Thymus (tissue), 11 donors: ENCODE measurements around the gene CD7. TPM values are rescaled to one million over a fixed set of nuclear protein-coding genes. Genes with fewer than 3 reads are reported as not detected.

Source experiments
- DNase-seq, 9 donors: peaks; one replicate each; pipeline ENCODE4 v3.0.0-alpha.2; 2013; ENCODE audit warnings: low spot score in 9 of 9, low read depth in 6 of 9, missing footprints in 1 of 9
- H3K27ac ChIP-seq, 2 donors: one replicate each; pipeline ENCODE4 v1.5.1; 2013; ENCODE audit warnings: control low read depth in 1 of 2, low read depth in 1 of 2, low read length in 1 of 2, mild to moderate bottlenecking in 1 of 2, moderate library complexity in 1 of 2
- H3K27me3 ChIP-seq, 2 donors: one replicate each; pipeline ENCODE4 v1.5.1; 2013; ENCODE audit warnings: low read length in 1 of 2; ENCODE audit not compliant: control insufficient read depth in 2 of 2, insufficient read depth in 1 of 2
- H3K36me3 ChIP-seq, 2 donors: one replicate each; pipeline ENCODE4 v1.5.1; 2013; ENCODE audit warnings: low read length in 1 of 2, mild to moderate bottlenecking in 1 of 2, moderate library complexity in 1 of 2; ENCODE audit not compliant: control insufficient read depth in 2 of 2, insufficient read depth in 2 of 2
- H3K4me1 ChIP-seq, 2 donors: one replicate each; pipeline ENCODE4 v1.5.1; 2013; ENCODE audit warnings: low read length in 2 of 2; ENCODE audit not compliant: control insufficient read depth in 2 of 2, insufficient read depth in 2 of 2
- H3K4me3 ChIP-seq, 2 donors: one replicate each; pipeline ENCODE4 v1.5.1; 2013; ENCODE audit warnings: low read length in 2 of 2, control low read depth in 1 of 2, mild to moderate bottlenecking in 1 of 2
- H3K9me3 ChIP-seq, 2 donors: one replicate each; pipeline ENCODE4 v1.5.1; 2013; ENCODE audit warnings: low read length in 1 of 2, mild to moderate bottlenecking in 1 of 2; ENCODE audit not compliant: control insufficient read depth in 2 of 2, insufficient read depth in 1 of 2
- WGBS: extraction: QIAGEN DNeasy Blood & Tissue Kit; methylation state at CpG from one replicate; pipeline ENCODE4 v1.1.7; 2013; 5-methylcytosine and 5-hydroxymethylcytosine counted together
- polyA plus RNA-seq: library from polyadenylated mRNA; stranded (reverse); fragments of 200-250 nt; gene quantifications from one replicate; pipeline ENCODE4 v1.2.3, GENCODE V29; 2013
- total RNA-seq: library from RNA; stranded (reverse); fragments of 120-200 nt; gene quantifications from one replicate; pipeline ENCODE4 v1.2.4, GENCODE V29; 2013
- donor health status: healthy.

Gene CD7
- total and polyA plus RNA-seq, 2 donors: 67.9 to 153 TPM

- Histone ChIP-seq H3K27me3 (no peaks in the 10 kb centered on the region), H3K36me3 (peaks cover 49 to 59% of the 10 kb centered on the region in 2 donors), H3K9me3 (no peaks in the 10 kb centered on the region), H3K4me1 (peaks cover 15 to 46% of the 10 kb centered on the region in 2 donors), H3K27ac (no peak overlapping the region), H3K4me3 (no peak overlapping the region)
- DNase-seq: no peak
- WGBS: 97% methylated on average over 12 of the region's 12 CpGs
Measured at GRCh38 chr17:82270651-82271050, 46.8 kb downstream of the CD7 start.

GRCh38 chr17:82269882-82270500 lies 47.4 kb downstream of the CD7 start:
- H3K9me3 ChIP-seq: no peaks in the 10 kb centered on the region
- WGBS: 91% methylated on average over 13 of the region's 13 CpGs
- H3K36me3 ChIP-seq: peaks cover 55 to 66% of the 10 kb centered on the region in 2 donors
- peaks cover 15 to 43% of the 10 kb centered on the region in 2 donors for H3K4me1 ChIP-seq
- H3K4me3 ChIP-seq: no peak overlapping the region
- H3K27me3 ChIP-seq: no peaks in the 10 kb centered on the region
- no peak overlapping the region for H3K27ac ChIP-seq
- no peak for DNase-seq

GRCh38 chr17:82269138-82269881 lies 48.1 kb downstream of the CD7 start:
- no peaks in the 10 kb centered on the region for H3K27me3 ChIP-seq
- peaks cover 15 to 42% of the 10 kb centered on the region in 2 donors for H3K4me1 ChIP-seq
- H3K27ac ChIP-seq: no peak overlapping the region
- H3K36me3 ChIP-seq: peaks cover 59 to 72% of the 10 kb centered on the region in 2 donors
- H3K4me3 ChIP-seq: no peak overlapping the region
- 92% methylated on average over 10 of the region's 10 CpGs for WGBS
- no peak for DNase-seq
- no peaks in the 10 kb centered on the region for H3K9me3 ChIP-seq

DNA sequence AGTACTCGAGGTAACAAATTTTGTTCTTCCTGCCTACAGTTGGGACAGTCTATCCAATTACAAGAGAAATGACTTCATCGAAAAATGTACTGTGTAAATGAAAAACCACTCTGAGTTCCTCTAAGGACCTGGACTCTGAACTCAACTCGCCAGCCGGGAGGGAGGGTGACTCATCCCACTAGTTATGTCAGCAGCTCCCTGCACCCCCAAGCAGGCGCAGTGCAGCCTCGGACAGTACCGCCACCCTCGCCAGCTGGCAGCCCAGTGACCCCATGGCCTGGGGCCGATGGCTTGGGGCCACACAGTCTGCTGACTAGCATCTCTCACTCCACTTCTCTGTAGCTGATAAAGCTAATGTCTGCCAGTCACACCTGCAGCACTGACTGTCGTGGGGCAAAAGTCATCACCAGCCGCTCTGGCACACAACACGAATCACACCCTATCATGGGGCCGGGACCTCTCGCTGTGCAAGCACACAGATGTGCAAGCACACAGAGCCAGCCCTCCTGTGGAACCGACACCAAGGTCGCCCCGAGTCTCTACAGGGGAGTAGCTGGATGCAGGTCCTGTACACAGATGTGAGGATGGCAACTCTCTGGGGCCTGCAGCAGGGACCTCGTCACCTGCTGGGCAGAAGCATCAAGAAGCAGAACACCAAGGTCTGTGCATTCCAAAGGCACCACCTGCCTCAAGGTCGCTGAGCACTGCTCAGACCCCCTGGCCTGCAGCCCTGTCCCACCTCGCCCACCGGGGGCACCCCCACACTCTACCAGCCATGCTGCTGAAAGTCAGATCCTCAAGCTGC lies 49.6 kb downstream of the CD7 start:
- Histone ChIP-seq H3K9me3 (no peaks in the 10 kb centered on the region), H3K4me3 (no peak overlapping the region), H3K27me3 (no peaks in the 10 kb centered on the region), H3K27ac (peak overlapping the region in 1 of 2 donors; percentile 47), H3K36me3 (peaks cover 75 to 86% of the 10 kb centered on the region in 2 donors), H3K4me1 (peaks cover 11 to 34% of the 10 kb centered on the region in 2 donors)
- WGBS: 91% methylated on average over 21 of the region's 21 CpGs
- DNase-seq: no peak

DNA sequence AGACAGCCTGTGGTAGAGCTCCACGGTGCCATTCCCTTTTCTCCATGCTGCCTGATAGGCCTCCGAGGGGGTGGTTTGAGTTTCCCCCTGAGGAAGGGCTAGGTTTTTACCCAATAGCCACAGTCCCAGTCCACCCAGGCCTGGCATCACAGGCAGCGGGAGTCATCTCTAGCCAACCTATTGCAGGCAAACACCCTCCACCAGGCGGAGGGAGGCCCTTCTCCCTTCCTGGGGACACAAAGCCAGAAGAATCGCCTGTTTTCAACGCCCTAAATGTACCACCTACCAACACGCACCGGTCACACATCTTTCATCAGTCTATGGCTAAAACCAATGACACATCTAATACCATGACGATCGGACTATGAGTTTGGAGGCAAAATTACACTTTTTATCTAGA lies 51.3 kb downstream of the CD7 start:
- DNase-seq: no peak
- no peak overlapping the region for H3K27ac ChIP-seq
- no peaks in the 10 kb centered on the region for H3K27me3 ChIP-seq
- H3K9me3 ChIP-seq: no peaks in the 10 kb centered on the region
- H3K4me3 ChIP-seq: no peak overlapping the region
- 98% methylated on average over 10 of the region's 10 CpGs for WGBS
- H3K36me3 ChIP-seq: peaks cover 82 to 93% of the 10 kb centered on the region in 2 donors
- peaks cover 0 to 21% of the 10 kb centered on the region in 2 donors for H3K4me1 ChIP-seq

Other genes with a start within 250 kb of the CD7 start
- gene FASN, start 219.4 kb downstream of the CD7 start, total RNA-seq: 12.3 TPM
- gene FASN, start 219.4 kb downstream of the CD7 start, polyA plus RNA-seq: 19.0 TPM
- gene CCDC57, start 104.8 kb downstream of the CD7 start, total RNA-seq: 39.3 TPM
- gene CCDC57, start 104.8 kb downstream of the CD7 start, polyA plus RNA-seq: 122 TPM
- 17.3 TPM for gene SLC16A3, start 88.6 kb downstream of the CD7 start, total RNA-seq
- gene SLC16A3, start 88.6 kb downstream of the CD7 start, polyA plus RNA-seq: 30.2 TPM
- 16.2 TPM for gene CSNK1D, start 43.9 kb downstream of the CD7 start, total RNA-seq
- gene CSNK1D, start 43.9 kb downstream of the CD7 start, polyA plus RNA-seq: 113 TPM
- 7.5 TPM for gene SECTM1, start 16.2 kb upstream of the CD7 start, total RNA-seq
- 11.7 TPM for gene SECTM1, start 16.2 kb upstream of the CD7 start, polyA plus RNA-seq
- 0.57 TPM for gene TEX19, start 41.6 kb upstream of the CD7 start, total RNA-seq
- gene TEX19, start 41.6 kb upstream of the CD7 start, polyA plus RNA-seq: 0.02 TPM
- gene UTS2R, start 54.2 kb upstream of the CD7 start, total RNA-seq: 0.33 TPM
- 0.07 TPM for gene UTS2R, start 54.2 kb upstream of the CD7 start, polyA plus RNA-seq
- gene HEXD, start 100.7 kb upstream of the CD7 start, total RNA-seq: 15.9 TPM
- 186 TPM for gene HEXD, start 100.7 kb upstream of the CD7 start, polyA plus RNA-seq
- 11.2 TPM for gene OGFOD3, start 101.0 kb upstream of the CD7 start, total RNA-seq
- gene OGFOD3, start 101.0 kb upstream of the CD7 start, polyA plus RNA-seq: 14.1 TPM
- 80.7 TPM for gene CYBC1, start 133.1 kb upstream of the CD7 start, total RNA-seq
- 103 TPM for gene CYBC1, start 133.1 kb upstream of the CD7 start, polyA plus RNA-seq
- gene NARF, start 141.1 kb upstream of the CD7 start, total RNA-seq: 60.0 TPM
- 137 TPM for gene NARF, start 141.1 kb upstream of the CD7 start, polyA plus RNA-seq
- gene FOXK2, start 202.1 kb upstream of the CD7 start, total RNA-seq: 30.9 TPM
- 31.1 TPM for gene FOXK2, start 202.1 kb upstream of the CD7 start, polyA plus RNA-seq